RWPE1 (cell line): ENCODE results near the gene PAM16.

Experiments used
- CTCF ChIA-PET: fragments of 350-600 bp; sonication (Branson Sonifier 250); formaldehyde crosslinking; extraction: SDS; loops from one replicate; lab custom pipeline; 2021; lab: Yijun Ruan, JAX
- POLR2A ChIA-PET: fragments of 400-600 bp; formaldehyde crosslinking; extraction: SDS; loops from one replicate; lab custom pipeline; 2020; ENCODE audit warnings: antibody characterized with exemption; ENCODE audit not compliant: low non-redundant PET; lab: Yijun Ruan, JAX
- DNase-seq: peaks from one replicate; pipeline ENCODE4 v3.0.0; 2012; ENCODE audit warnings: low spot score
- H3K27ac ChIP-seq: fragments of 450-650 bp; 2 replicates; pipeline ENCODE4 v1.5.1; 2017
- TF ChIP-seq, protein P1 (sequence below): fragments of 450-650 bp; conservative IDR thresholded peaks from 2 replicates; pipeline ENCODE4 v1.5.1; 2017; ENCODE audit warnings: low read depth, mild to moderate bottlenecking

Gene PAM16

DNA sequence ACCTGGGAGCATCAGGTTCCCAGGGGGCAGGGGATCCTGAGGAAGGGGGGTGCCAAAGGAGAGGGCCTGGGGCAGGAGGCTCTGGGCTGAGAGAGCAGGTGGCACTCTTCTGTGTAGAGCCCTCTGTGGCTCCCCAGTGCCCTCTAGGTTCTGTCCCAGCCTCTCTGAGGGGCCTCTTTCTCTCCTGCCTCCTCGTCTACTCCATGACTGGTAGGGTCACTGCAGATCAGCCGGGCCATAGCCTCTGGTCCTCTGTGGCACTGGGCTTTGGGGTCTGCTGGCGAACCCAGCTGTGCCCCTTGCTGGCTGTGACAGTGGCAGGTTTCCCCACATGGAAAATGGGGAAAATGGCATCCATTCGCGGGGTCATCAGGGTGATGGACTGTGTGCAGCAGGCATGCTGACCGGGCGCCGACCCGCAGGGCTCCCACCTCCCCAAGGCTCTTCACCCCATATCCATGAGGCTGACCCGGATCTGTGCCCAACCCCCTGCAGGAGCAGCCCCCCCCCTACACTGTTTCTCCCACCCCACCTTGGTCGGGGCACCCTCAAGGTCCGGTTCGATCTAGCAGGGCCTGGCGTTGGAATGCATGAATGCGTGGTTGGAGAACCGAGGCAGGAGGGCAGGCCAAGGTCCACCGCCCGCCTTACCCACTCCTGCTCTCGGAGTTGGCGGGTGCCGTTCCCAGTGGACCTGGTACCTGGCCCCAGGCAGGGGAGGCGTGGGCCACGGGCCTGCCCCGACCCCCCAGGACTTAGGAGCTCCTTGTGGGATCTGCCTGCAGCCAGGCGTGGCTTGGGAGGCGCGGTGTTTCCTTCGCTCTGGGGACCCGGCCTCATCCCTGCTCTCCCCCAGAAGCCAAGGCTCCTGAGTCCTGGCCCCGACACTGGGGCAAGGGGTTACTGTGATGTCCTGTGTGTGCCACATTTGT lies 28.7 kb downstream of the PAM16 start:
- TF ChIP-seq, protein P1, sequence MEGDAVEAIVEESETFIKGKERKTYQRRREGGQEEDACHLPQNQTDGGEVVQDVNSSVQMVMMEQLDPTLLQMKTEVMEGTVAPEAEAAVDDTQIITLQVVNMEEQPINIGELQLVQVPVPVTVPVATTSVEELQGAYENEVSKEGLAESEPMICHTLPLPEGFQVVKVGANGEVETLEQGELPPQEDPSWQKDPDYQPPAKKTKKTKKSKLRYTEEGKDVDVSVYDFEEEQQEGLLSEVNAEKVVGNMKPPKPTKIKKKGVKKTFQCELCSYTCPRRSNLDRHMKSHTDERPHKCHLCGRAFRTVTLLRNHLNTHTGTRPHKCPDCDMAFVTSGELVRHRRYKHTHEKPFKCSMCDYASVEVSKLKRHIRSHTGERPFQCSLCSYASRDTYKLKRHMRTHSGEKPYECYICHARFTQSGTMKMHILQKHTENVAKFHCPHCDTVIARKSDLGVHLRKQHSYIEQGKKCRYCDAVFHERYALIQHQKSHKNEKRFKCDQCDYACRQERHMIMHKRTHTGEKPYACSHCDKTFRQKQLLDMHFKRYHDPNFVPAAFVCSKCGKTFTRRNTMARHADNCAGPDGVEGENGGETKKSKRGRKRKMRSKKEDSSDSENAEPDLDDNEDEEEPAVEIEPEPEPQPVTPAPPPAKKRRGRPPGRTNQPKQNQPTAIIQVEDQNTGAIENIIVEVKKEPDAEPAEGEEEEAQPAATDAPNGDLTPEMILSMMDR, result no peak
- peak overlapping the region; percentile 97 for H3K27ac ChIP-seq
- ChIA-PET CTCF (interaction anchor here (0.8 to 1.2 kb wide), 4 partner anchors 13 to 80 kb away, joined by 3 to 6 read pairs (median 5); partner anchors contain the start of gene TFAP4), POLR2A (no interaction called here)
- no peak for DNase-seq

DNA sequence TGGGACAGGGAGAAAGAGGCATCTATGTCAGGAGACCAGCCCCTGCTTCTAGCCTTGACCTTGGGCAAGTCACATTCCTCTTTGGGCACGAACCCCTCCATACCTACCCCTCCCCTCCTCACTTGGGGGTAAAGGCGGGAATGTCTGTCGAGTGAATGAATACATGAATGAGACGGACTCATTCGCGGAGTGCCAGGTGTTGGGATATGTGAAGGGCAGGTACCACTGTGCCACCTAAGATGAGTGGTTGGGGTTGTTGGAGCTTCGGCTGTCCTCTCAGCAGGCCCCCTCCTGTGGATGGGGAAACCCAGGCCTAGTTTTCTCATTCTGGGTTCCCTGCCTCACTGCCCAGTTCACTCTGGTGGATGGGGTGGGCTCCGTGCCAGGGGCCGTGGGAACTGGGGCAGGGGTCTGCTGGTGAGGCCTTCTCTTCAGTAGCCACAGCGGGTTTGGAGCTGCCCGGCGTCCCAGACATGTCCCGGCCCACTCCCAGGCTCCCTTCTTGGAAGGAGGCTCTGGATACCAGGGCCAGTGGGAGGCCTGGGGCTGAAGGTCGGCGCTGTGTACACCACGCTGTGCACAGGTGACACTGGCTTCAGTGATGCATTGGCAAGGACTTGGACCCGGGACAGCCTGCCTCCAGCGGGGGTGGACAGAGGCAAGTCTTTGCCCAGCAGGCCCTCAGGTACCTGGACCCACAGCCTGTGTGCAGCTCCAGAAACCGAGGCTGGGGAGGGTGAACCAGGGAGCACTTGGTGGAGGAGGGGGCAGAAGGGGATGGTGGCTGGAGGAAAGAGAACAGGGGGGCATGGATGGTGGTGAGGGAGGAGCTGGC lies 29.6 kb downstream of the PAM16 start:
- H3K27ac ChIP-seq, result peak overlapping the region; percentile 97
- TF ChIP-seq, protein P1, result no peak
- ChIA-PET POLR2A (no interaction called here), CTCF (interaction anchor here (1.2 to 2.2 kb wide), 2 partner anchors 33 to 67 kb away, joined by 4 to 7 read pairs; no protein-coding TSS in a partner anchor)
- no peak for DNase-seq

DNA sequence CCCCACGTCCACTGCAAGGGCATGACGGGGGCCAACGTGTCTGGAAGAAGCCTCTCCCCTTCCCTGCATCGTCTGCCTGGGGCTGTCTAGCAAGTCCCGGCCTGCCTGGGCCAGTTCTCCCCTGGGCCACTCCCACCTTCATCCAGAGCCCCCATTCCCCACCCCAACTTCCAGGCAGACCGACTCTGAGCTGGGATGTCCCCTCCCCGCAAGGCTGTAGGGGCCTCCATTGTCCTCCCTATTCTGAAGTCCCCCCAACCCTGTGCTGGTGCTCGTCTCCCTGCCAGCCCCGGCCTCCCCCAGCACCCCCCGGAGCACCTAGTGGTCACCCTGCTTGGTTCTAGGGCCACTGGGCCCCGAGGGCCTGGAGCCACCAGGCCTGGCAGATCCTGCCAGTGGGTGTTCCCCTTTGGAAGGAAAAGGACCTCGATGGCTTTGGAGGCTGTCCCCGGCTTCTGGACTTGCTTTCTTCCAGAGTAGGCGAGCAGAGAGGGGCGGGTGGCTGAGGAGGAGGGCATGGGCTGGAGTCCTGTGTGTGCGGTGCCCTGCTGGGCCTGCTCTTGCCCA lies 30.5 kb downstream of the PAM16 start:
- CTCF ChIA-PET, result interaction anchor here (0.5 to 2.2 kb wide), 2 partner anchors 14 to 32 kb away, joined by 3 to 7 read pairs; no protein-coding TSS in a partner anchor
- no peak for DNase-seq
- TF ChIP-seq, protein P1, result no peak
- peak overlapping the region; percentile 97 for H3K27ac ChIP-seq
- POLR2A ChIA-PET, result no interaction called here

DNA sequence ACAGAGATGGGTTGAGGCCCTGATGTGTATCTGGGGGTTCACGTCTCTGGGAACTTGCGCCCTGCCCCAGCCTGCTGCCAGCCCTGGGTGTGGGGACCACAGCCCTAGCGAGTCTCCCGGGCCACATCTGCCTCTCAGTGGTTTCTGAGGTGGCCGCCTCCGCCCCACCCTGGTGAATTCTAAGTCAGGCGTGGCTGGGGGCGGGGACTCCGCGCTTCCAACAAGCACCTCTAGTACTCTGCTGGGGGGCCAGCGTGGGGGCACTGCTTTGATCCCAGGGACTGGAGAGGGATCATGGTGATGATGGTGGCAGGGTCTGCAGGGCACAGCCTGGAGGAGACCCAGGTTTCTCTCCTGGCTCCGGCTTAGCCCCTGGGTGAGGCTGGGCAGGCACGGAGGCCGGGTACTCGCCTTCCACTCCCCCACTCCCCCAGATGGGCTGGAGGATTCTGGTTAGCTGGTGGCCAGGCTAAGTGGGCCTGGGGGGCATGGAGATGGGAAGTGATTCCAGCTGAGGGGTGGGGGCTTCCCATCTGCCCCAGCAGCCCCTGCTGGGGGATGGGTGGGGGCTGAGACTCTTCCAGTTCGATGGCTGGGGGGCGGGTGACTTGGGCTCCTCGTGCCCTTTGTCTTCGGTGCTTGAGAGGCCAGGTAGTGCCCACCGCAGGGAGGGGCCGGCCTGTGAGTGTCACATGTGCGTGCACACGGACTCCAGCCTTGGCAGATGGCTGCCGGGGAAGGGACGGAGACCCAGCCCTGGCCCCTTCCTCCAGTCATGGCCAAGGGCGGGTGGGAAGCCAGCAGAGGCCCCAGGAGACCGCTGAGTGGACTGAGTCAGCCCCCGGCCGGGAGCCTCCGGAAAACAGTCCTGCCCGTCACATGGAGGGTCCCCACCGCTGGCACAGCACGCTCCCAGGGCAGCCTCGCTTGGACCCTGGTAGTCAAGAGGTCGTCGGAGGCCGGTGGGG lies 31.4 kb downstream of the PAM16 start:
- DNase-seq, result no peak
- ChIA-PET CTCF (interaction anchor here (0.5 to 2.2 kb wide), 2 partner anchors 13 to 31 kb away, joined by 3 to 7 read pairs; no protein-coding TSS in a partner anchor), POLR2A (no interaction called here)
- TF ChIP-seq, protein P1, result no peak
- H3K27ac ChIP-seq, result peak overlapping the region; percentile 97

DNA sequence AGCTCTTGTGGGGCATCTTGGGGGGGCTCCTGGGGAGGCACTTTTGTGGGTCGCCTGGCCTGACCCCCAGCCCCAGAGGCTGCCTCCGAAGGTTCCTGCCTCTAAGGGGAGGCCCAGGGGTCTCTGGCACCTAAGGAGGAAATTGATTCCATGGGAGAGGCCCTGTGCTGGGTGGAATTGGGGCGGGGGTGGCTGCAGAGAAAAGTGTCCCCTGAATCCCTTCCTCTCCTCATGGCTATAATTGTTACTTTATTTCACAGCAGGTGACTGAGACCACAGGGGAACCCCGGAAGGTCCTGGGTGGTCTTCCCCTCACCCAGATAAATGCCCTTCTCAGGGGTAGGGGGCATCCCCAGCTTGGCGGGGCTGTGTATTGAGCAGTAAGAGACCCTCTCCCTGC lies 32.2 kb downstream of the PAM16 start:
- H3K27ac ChIP-seq, result peak overlapping the region; percentile 97

More for the DNA sequence above, 32.2 kb downstream of the PAM16 start:
- CTCF ChIA-PET, result no interaction called here
- POLR2A ChIA-PET, result no interaction called here
- no peak for DNase-seq
- TF ChIP-seq, protein P1, result no peak
